Duodenal mucosa (tissue), 2 donors: Measurements from ENCODE around the gene RGS3.

ENCODE experiments used
- H3K27ac ChIP-seq: one replicate; pipeline ENCODE4 v1.7.0; 2013; ENCODE audit warnings: low read depth, low read length
- H3K27me3 ChIP-seq, 2 donors: one replicate each; pipeline ENCODE4 v1.7.0; 2013; ENCODE audit warnings: low read length in 2 of 2, control low read depth in 1 of 2; ENCODE audit not compliant: insufficient read depth in 2 of 2, control insufficient read depth in 1 of 2
- H3K36me3 ChIP-seq, 2 donors: one replicate each; pipeline ENCODE4 v1.7.0; 2013; ENCODE audit warnings: low read length in 2 of 2, control low read depth in 1 of 2; ENCODE audit not compliant: insufficient read depth in 2 of 2, control insufficient read depth in 1 of 2
- H3K4me1 ChIP-seq, 2 donors: one replicate each; pipeline ENCODE4 v1.7.0; 2013; ENCODE audit warnings: low read length in 2 of 2, control low read depth in 1 of 2; ENCODE audit not compliant: insufficient read depth in 2 of 2, control insufficient read depth in 1 of 2
- H3K4me3 ChIP-seq, 2 donors: one replicate each; pipeline ENCODE4 v1.7.0; 2013; ENCODE audit warnings: low read length in 2 of 2, low read depth in 1 of 2
- H3K9ac ChIP-seq, 2 donors: one replicate each; pipeline ENCODE4 v1.7.0; 2013; ENCODE audit warnings: low read length in 2 of 2, low read depth in 1 of 2
- H3K9me3 ChIP-seq, 2 donors: one replicate each; pipeline ENCODE4 v1.7.0; 2013; ENCODE audit warnings: low read length in 2 of 2, control low read depth in 1 of 2; ENCODE audit not compliant: control insufficient read depth in 1 of 2

The RGS3 gene

DNA sequence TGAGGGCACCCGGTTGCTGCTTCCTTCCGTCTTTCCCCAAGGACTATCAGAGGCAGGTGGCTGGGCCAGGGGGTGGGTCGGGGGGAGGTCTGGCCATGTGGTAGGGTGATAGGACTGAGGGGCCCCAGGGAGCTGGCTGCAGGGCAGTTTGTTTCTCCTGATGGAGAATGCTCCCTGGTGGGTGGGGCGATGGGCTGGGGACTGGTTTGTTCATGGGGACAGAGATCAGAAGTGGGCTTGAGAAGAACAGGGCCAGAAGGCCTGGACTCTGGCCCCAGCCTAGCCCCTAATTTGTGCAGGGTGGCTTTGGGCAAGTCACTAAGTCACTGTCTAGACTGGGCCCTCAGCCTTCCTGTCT, 117.4 kb downstream of the RGS3 start:
- H3K27me3 ChIP-seq, result no peaks in the 10 kb centered on the region
- peaks cover 21 to 32% of the 10 kb centered on the region in 2 donors for H3K36me3 ChIP-seq
- peak overlapping the region in 1 of 2 donors; percentile 4 for H3K9ac ChIP-seq
- H3K27ac ChIP-seq, result no peak overlapping the region
- H3K4me3 ChIP-seq, result no peak overlapping the region
- H3K9me3 ChIP-seq, result no peaks in the 10 kb centered on the region
- peaks cover 54 to 61% of the 10 kb centered on the region in 2 donors for H3K4me1 ChIP-seq

DNA sequence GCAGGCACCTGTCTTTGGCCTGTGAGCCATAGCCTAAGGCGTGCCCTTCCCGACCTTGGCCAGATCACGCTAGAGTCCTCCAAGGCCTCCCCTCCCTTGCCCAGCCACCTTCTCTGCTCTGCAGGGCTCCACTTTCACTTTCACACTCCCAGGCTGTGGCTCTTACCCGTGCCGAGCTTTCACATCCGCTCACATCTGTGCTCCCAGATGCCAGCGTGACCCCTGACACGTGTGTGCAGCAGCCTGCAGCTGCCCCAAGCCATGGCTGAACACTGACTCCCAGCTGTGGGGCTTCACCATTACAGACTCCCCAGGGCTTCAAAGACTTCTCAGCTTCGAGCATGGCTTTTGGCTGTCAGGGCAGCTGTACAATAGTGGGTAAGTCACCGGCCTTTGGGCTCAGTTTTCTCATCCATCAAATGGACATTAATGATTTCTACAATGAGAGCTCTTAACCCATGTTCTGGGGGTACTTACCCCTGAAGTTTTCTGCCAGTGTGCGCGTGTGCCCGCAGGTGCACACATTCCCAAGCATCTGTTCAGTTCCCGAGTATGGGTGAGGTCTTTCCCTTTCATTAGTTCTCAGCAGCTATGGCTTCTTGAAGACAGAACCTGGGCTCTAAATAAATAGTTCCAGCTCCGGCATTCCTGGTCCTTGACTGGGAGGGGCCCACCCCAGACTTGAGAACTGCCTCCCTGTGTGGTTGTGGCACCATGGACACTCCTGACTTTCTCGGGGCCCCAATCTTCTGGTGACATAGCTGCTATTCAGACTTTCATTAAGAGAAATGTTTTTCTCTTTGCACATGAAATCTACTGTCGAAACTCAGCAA, 118.6 kb downstream of the RGS3 start:
- Histone ChIP-seq H3K27ac (peak overlapping the region; percentile 70), H3K4me3 (peak overlapping the region; percentile 34 to 58), H3K27me3 (no peaks in the 10 kb centered on the region), H3K9ac (peak overlapping the region; percentile 4 to 67), H3K9me3 (no peaks in the 10 kb centered on the region), H3K4me1 (peaks cover 54 to 61% of the 10 kb centered on the region in 2 donors), H3K36me3 (peaks cover 24 to 43% of the 10 kb centered on the region in 2 donors)

DNA sequence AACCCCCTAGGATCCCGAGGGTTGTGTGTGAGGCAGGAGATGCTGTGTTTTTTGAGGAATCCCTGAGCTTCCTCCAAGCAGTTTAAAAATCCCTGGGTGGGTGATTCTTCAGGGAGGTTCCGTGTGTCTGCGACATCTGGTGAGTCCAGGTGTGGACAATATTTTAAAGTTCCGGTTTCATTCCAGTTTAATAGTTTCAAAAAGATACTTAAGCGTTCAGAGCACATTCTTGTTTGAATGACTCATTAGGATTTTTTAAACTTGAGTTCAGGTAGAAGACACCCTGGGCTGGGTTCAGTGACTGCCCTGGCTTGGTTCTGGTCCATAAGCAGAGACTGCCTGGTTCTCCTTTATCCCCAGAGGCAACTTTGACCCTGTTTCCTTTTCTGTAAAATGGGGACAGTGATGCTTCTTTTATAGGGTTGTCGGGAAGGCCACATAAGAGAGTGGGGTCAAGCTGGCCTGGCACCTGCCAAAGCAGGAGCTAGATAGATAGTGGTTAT, 119.2 kb downstream of the RGS3 start:
- Histone ChIP-seq H3K9me3 (no peaks in the 10 kb centered on the region), H3K36me3 (peaks cover 24 to 44% of the 10 kb centered on the region in 2 donors), H3K4me3 (no peak overlapping the region), H3K9ac (no peak overlapping the region), H3K4me1 (peaks cover 51 to 55% of the 10 kb centered on the region in 2 donors), H3K27ac (no peak overlapping the region), H3K27me3 (no peaks in the 10 kb centered on the region)

DNA sequence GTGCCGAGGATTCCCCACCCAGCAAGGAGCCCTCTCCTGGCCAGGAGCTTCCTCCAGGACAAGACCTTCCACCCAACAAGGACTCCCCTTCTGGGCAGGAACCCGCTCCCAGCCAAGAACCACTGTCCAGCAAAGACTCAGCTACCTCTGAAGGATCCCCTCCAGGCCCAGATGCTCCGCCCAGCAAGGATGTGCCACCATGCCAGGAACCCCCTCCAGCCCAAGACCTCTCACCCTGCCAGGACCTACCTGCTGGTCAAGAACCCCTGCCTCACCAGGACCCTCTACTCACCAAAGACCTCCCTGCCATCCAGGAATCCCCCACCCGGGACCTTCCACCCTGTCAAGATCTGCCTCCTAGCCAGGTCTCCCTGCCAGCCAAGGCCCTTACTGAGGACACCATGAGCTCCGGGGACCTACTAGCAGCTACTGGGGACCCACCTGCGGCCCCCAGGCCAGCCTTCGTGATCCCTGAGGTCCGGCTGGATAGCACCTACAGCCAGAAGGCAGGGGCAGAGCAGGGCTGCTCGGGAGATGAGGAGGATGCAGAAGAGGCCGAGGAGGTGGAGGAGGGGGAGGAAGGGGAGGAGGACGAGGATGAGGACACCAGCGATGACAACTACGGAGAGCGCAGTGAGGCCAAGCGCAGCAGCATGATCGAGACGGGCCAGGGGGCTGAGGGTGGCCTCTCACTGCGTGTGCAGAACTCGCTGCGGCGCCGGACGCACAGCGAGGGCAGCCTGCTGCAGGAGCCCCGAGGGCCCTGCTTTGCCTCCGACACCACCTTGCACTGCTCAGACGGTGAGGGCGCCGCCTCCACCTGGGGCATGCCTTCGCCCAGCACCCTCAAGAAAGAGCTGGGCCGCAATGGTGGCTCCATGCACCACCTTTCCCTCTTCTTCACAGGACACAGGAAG, 120.2 kb downstream of the RGS3 start:
- no peak overlapping the region for H3K4me3 ChIP-seq
- H3K27ac ChIP-seq, result no peak overlapping the region
- H3K9me3 ChIP-seq, result no peaks in the 10 kb centered on the region
- H3K36me3 ChIP-seq, result peaks cover 24 to 48% of the 10 kb centered on the region in 2 donors
- H3K9ac ChIP-seq, result no peak overlapping the region
- H3K4me1 ChIP-seq, result peaks cover 41 to 44% of the 10 kb centered on the region in 2 donors
- H3K27me3 ChIP-seq, result no peaks in the 10 kb centered on the region

DNA sequence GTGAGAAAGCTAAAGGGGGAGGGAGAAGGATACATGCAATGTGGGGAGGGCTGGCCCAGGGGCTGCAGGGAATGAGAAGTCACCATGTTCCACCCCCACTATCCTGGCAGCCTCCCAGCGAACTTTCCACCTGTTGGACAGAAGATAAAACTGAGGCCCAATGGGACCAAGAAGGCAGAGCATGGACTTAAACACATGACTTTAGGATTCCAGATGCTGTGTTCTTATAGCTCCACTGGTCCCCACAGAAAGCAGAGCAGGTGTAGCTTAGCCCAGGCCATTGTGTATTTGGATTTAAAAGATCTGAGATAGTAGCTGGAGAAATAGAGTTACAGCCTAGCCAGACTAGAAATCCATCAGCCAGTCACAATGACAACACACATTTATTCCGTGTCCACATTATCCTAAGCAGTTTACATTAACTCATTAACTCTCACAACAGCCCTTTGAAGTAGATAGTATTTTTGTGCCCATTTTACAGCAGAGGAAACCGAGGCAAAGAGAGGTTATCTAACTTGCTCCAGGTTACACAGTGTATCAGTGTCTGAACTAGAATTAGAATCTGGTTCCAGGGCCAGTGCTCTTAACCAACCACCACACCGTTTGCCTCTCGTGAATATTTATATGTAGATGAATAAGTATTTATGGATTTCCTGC, 121.0 kb downstream of the RGS3 start:
- H3K27ac ChIP-seq, result no peak overlapping the region
- no peak overlapping the region for H3K9ac ChIP-seq
- H3K36me3 ChIP-seq, result peaks cover 28 to 48% of the 10 kb centered on the region in 2 donors
- no peaks in the 10 kb centered on the region for H3K9me3 ChIP-seq
- H3K4me3 ChIP-seq, result no peak overlapping the region
- peaks cover 33 to 36% of the 10 kb centered on the region in 2 donors for H3K4me1 ChIP-seq
- no peaks in the 10 kb centered on the region for H3K27me3 ChIP-seq

DNA sequence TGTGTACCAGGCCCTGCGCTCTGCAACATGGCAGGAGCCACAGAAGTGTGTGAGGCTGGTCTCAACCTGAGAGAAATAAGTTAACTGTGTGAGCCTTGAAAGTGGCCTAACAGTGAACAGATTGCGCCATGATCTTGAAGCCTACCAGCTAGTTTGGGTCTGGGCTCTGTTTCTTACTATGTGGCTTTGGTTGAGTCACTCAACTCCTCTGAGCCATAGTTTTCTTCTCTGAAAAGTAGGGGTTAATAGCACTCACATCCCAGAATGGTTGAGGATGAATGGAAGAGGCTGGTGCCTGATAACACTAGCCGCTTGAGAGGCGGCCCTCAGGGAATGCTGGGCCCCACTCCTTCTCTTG, 121.5 kb downstream of the RGS3 start:
- no peak overlapping the region for H3K9ac ChIP-seq
- H3K27ac ChIP-seq, result no peak overlapping the region
- no peak overlapping the region for H3K4me3 ChIP-seq
- peaks cover 28 to 48% of the 10 kb centered on the region in 2 donors for H3K36me3 ChIP-seq
- peaks cover 28 to 31% of the 10 kb centered on the region in 2 donors for H3K4me1 ChIP-seq
- H3K9me3 ChIP-seq, result no peaks in the 10 kb centered on the region
- no peaks in the 10 kb centered on the region for H3K27me3 ChIP-seq

DNA sequence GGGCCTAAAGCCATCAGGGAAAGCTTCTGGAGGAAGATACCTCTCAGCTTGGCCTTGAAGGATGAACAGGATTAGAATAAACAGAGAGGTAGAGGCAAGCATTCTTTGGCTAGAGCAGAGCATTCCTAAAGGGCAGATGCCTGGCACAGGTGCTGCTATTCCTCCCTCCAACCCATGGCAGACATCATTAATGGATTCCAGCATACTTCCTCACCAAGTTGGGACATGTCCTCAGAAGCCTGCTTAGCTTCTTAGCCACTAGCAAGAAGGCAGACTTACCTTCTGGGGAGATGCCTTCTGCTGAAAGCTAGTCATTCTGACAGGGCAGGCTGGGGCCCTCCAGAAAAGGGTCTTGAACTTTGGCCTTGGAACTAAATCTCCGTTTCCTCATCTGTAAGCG, 122.0 kb downstream of the RGS3 start:
- Histone ChIP-seq H3K9ac (no peak overlapping the region), H3K4me1 (peaks cover 23 to 26% of the 10 kb centered on the region in 2 donors), H3K36me3 (peaks cover 28 to 48% of the 10 kb centered on the region in 2 donors), H3K27ac (no peak overlapping the region), H3K27me3 (no peaks in the 10 kb centered on the region), H3K9me3 (no peaks in the 10 kb centered on the region), H3K4me3 (no peak overlapping the region)

DNA sequence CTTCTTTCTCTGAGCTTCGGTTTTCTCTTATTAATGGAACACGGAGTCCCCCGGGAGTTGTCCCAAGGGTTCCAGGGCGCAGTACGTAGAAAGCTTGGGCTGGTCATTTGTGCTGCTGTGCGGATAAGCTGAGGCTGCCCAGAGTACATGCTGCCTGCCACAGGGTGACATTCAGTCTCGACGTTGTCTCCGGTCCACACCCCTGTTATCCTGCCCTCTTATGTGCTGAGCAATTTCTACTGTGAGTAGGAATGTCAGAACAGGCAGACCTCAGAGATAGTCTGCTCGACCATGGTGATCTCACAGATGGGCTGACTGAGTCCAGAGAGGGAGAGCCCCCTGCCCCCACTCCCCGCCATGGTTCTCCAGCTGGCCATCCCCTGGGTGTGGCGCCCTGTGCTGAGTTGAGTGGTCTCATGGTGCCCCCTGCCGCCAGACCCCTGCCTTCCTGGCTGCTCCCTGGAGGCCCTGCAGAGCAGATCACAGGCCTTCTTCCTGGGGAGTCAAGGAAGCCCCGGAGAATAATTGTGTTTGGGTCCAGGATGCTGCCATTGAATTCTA, 124.0 kb downstream of the RGS3 start:
- Histone ChIP-seq H3K4me3 (no peak overlapping the region), H3K36me3 (peaks cover 28 to 53% of the 10 kb centered on the region in 2 donors), H3K4me1 (peaks cover 5 to 12% of the 10 kb centered on the region in 2 donors)

DNA sequence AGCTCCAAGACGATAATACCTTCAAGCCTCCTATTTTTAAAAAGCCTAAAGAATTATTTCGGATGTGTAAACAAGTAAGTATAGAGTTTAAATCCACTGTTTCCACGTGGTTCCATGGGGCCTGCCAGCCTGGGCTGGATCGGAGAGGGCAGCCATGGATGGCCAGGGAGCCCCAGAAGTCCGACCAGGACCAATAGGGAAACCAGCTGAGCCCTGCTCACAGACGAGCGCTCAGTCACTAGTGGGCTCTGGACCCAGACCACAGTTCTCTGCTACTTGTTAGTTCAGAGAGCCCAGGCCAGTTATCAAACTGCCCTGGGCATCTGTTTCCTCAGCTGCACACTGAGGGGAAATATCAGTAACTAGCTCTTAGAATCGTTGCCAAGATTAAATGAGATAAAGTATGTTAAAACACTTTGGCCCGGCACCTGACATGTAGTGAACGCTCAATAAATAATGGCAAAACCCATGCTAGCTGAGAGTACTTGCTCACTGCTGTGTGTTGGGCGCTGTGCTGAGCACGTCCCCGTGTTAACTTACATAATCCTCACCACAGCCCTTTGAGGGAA, 124.8 kb downstream of the RGS3 start:
- H3K9ac ChIP-seq, result no peak overlapping the region
- no peaks in the 10 kb centered on the region for H3K27me3 ChIP-seq
- H3K4me3 ChIP-seq, result no peak overlapping the region
- no peaks in the 10 kb centered on the region for H3K9me3 ChIP-seq
- H3K36me3 ChIP-seq, result peaks cover 24 to 46% of the 10 kb centered on the region in 2 donors
- H3K27ac ChIP-seq, result no peak overlapping the region
- H3K4me1 ChIP-seq, result peaks cover under 1 to 5% of the 10 kb centered on the region in 2 donors

More for the DNA sequence above, 124.0 kb downstream of the RGS3 start:
- no peak overlapping the region for H3K9ac ChIP-seq
- no peaks in the 10 kb centered on the region for H3K27me3 ChIP-seq
- no peaks in the 10 kb centered on the region for H3K9me3 ChIP-seq
- no peak overlapping the region for H3K27ac ChIP-seq
